MM.1S (cell line): ENCODE data around the gene SYNE1.

ENCODE experiments used
- DNase-seq: peaks from one replicate; pipeline ENCODE4 v3.0.0-alpha.2; 2015
- H2AFZ ChIP-seq: fragments of 300-600 bp; sonication (generic); 2 replicates; pipeline ENCODE4 v1.6.0; 2016; ENCODE audit warnings: antibody characterized with exemption, low read length
- H3F3A ChIP-seq: fragments of 300-600 bp; sonication (generic); 2 replicates; pipeline ENCODE4 v1.6.1; 2016; ENCODE audit warnings: mild to moderate bottlenecking, antibody characterized with exemption, low read length, moderate library complexity, mixed read lengths; ENCODE audit not compliant: insufficient read depth
- H3K27ac ChIP-seq: fragments of 300-600 bp; sonication (generic); 2 replicates; pipeline ENCODE4 v1.5.1; 2016; ENCODE audit warnings: mild to moderate bottlenecking, low read length
- H3K27me3 ChIP-seq: fragments of 300-600 bp; sonication (generic); replicated peaks from 2 replicates; pipeline ENCODE4 v1.6.0; 2016; ENCODE audit warnings: low read length; ENCODE audit not compliant: insufficient read depth
- H3K36me3 ChIP-seq: fragments of 300-600 bp; sonication (generic); replicated peaks from 2 replicates; pipeline ENCODE4 v1.6.1; 2016; ENCODE audit warnings: mild to moderate bottlenecking, low read length, mixed read lengths; ENCODE audit not compliant: insufficient read depth
- H3K4me1 ChIP-seq: fragments of 300-600 bp; sonication (generic); 2 replicates; pipeline ENCODE4 v1.6.1; 2016; ENCODE audit warnings: low read length, mixed read lengths
- H3K4me2 ChIP-seq: fragments of 300-600 bp; sonication (generic); 2 replicates; pipeline ENCODE4 v1.6.0; 2016; ENCODE audit warnings: low read depth, low read length
- H3K4me3 ChIP-seq: fragments of 300-600 bp; sonication (generic); 2 replicates; pipeline ENCODE4 v1.5.1; 2016; ENCODE audit warnings: low read length, mixed read lengths
- H3K79me2 ChIP-seq: fragments of 300-600 bp; sonication (generic); 2 replicates; pipeline ENCODE4 v1.6.1; 2016; ENCODE audit warnings: mixed run types, low read length, mixed read lengths
- H3K9ac ChIP-seq: fragments of 300-600 bp; sonication (generic); 2 replicates; pipeline ENCODE4 v1.6.1; 2016; ENCODE audit warnings: low read length, mixed read lengths
- H3K9me2 ChIP-seq: fragments of 300-600 bp; sonication (generic); replicated peaks from 2 replicates; pipeline ENCODE4 v1.6.1; 2016; ENCODE audit warnings: mild to moderate bottlenecking, low read length, mixed read lengths; ENCODE audit not compliant: insufficient read depth
- H3K9me3 ChIP-seq: fragments of 300-600 bp; sonication (generic); replicated peaks from 2 replicates; pipeline ENCODE4 v1.6.1; 2016; ENCODE audit warnings: mild to moderate bottlenecking, low read length, mixed read lengths; ENCODE audit not compliant: insufficient read depth
- H4K20me1 ChIP-seq: fragments of 300-600 bp; sonication (generic); 2 replicates; pipeline ENCODE4 v1.6.1; 2016; ENCODE audit warnings: mild to moderate bottlenecking, low read length, moderate library complexity, mixed read lengths; ENCODE audit not compliant: insufficient read depth
- EZH2 ChIP-seq: fragments of 300-600 bp; sonication (generic); optimal IDR thresholded peaks from 2 replicates; pipeline ENCODE3; 2017; ENCODE audit warnings: low read depth, mild to moderate bottlenecking, antibody characterized with exemption, low read length, mixed read lengths
- EZH2phosphoT487 ChIP-seq: fragments of 300-600 bp; sonication (generic); IDR thresholded peaks from 2 replicates; pipeline ENCODE4 v1.6.1; 2018; ENCODE audit warnings: antibody characterized with exemption, low read length
- TF ChIP-seq, protein P1 (sequence below): fragments of 300-600 bp; sonication (generic); IDR thresholded peaks from 2 replicates; pipeline ENCODE4 v1.5.1; 2016; ENCODE audit warnings: antibody characterized with exemption, low read length, mixed read lengths

Gene SYNE1

DNA sequence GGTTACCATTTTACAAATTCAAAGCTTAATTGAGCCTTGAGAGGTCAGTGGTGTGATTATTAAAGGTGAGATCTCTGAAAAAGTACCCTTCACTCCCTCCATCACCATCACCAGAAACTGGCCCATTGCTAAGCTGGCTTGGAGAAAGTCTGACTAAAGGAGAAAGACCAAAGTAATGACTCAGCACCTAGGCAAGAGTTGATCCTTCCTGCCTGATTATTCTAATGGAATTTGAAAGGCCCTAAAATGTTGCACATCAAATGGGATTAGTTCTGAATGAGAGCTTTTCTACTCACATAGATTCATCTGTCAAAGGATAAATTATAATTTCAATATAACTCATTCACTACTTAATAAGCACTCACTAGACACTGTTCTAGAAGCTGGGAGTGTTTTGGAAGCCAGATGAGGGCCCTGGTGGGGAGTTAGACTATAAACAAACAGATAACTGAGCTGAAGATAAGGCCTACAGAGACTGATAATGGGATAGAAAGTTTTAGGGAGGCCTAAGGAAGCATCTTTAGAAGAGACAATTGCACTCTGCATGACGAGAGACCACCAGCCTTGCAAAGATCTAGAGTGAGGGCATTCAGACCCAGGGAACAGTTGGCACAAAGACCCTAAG is 366.7 kb downstream of the SYNE1 start:
- no peak overlapping the region for H3K27ac ChIP-seq
- no peaks in the 10 kb centered on the region for H3K4me1 ChIP-seq
- TF ChIP-seq, protein P1, sequence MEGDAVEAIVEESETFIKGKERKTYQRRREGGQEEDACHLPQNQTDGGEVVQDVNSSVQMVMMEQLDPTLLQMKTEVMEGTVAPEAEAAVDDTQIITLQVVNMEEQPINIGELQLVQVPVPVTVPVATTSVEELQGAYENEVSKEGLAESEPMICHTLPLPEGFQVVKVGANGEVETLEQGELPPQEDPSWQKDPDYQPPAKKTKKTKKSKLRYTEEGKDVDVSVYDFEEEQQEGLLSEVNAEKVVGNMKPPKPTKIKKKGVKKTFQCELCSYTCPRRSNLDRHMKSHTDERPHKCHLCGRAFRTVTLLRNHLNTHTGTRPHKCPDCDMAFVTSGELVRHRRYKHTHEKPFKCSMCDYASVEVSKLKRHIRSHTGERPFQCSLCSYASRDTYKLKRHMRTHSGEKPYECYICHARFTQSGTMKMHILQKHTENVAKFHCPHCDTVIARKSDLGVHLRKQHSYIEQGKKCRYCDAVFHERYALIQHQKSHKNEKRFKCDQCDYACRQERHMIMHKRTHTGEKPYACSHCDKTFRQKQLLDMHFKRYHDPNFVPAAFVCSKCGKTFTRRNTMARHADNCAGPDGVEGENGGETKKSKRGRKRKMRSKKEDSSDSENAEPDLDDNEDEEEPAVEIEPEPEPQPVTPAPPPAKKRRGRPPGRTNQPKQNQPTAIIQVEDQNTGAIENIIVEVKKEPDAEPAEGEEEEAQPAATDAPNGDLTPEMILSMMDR, result no peak

DNA sequence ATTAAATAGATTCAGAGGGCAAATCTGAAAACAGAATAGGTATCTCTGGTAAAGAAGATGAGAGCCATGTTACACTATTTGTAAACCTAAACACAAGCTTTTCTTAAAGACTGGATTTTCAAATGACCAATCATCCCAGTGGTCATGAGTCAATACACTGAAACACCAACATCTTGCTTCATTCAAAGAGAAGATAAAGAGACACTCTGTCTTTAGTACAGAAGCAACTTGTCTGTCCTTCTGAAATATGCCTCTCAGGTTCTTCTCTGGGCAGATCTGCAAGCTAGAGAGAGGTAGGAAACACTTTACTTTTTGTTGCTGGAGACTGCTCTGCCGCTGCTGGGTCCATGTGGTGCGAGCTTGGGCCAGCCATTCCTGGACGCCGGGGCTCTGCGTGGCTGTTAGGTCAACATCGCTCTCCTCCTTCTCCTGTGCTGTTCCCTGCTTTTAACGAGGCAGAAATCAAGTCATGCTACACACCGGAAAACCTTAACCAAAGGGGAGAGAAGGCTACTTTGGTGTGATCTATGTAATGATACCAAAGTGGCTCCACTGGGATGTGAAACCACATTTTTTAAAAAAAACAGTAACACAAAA is 368.2 kb downstream of the SYNE1 start:
- TF ChIP-seq EZH2, result no peak
- TF ChIP-seq, protein P1, result no peak
- no peak for TF ChIP-seq EZH2phosphoT487
- Histone ChIP-seq H2AFZ (no peak overlapping the region), H3K4me2 (no peak overlapping the region), H3F3A (no peaks in the 10 kb centered on the region), H3K27me3 (no peaks in the 10 kb centered on the region), H3K9me2 (no peaks in the 10 kb centered on the region), H3K4me1 (no peaks in the 10 kb centered on the region), H3K4me3 (no peak overlapping the region), H4K20me1 (no peaks in the 10 kb centered on the region), H3K27ac (no peak overlapping the region), H3K9me3 (no peaks in the 10 kb centered on the region), H3K9ac (no peak overlapping the region), H3K36me3 (no peaks in the 10 kb centered on the region), H3K79me2 (no peaks in the 10 kb centered on the region)
- no peak for DNase-seq

More for the DNA sequence above, 366.7 kb downstream of the SYNE1 start:
- no peak overlapping the region for H3K4me2 ChIP-seq
- H3K9me3 ChIP-seq, result no peaks in the 10 kb centered on the region
- H3F3A ChIP-seq, result no peaks in the 10 kb centered on the region
- no peaks in the 10 kb centered on the region for H3K27me3 ChIP-seq
- no peaks in the 10 kb centered on the region for H3K36me3 ChIP-seq
- no peaks in the 10 kb centered on the region for H3K79me2 ChIP-seq
- no peaks in the 10 kb centered on the region for H3K9me2 ChIP-seq
- no peak for DNase-seq
- H2AFZ ChIP-seq, result no peak overlapping the region
- H4K20me1 ChIP-seq, result no peaks in the 10 kb centered on the region
- H3K4me3 ChIP-seq, result no peak overlapping the region
- H3K9ac ChIP-seq, result no peak overlapping the region

DNA sequence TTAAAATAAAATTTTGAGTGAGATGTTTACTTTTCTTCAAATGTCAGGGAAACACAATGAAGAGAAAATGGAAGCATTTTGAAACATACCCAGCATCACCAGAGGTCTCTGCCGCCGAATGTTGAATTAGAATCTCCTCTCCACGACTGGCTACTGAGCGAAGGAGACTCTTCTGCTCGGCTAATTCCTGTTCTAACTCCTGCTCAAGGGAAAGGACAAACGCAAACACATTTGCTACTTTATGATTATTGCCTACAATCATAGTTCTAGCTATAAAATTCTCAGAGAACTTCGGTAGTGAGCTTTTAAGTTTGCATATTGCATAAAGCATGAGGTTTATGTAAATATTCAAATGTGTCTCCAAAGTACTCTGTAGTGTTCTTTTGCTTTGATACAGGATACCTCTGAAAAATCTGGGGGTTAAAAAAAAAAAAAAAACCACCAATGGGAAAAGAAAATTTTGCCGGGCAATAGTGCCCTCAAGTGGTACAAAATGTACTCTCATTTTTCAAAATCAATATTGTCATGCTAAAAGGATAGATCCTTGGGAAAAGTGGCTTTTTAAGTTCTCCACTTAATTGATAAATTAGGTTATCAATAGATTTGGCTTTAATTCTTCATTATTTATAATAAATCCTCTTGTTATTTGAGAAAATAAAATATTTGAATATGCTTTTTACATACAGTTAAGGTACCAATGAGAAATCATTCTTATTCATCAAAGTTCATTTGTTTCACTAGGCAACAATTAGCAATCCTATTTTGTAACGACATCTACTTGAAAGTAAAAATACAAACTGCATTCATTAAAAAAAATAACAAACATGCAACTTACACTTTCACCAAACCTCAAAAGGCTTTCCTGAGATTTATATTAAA is 369.0 kb downstream of the SYNE1 start:
- Histone ChIP-seq H3K27me3 (no peaks in the 10 kb centered on the region), H3K9ac (no peak overlapping the region), H3K4me3 (no peak overlapping the region), H3F3A (no peaks in the 10 kb centered on the region), H2AFZ (no peak overlapping the region), H3K9me2 (no peaks in the 10 kb centered on the region), H3K27ac (no peak overlapping the region), H3K36me3 (no peaks in the 10 kb centered on the region), H3K4me2 (no peak overlapping the region), H3K79me2 (no peaks in the 10 kb centered on the region), H3K9me3 (no peaks in the 10 kb centered on the region), H3K4me1 (no peaks in the 10 kb centered on the region), H4K20me1 (no peaks in the 10 kb centered on the region)
- TF ChIP-seq, protein P1, result peak; percentile 37
- TF ChIP-seq EZH2, result no peak
- TF ChIP-seq EZH2phosphoT487, result no peak
- peak; percentile 23 for DNase-seq
